GM21423 (cell line): ENCODE measurements around the gene SEC31A.

ENCODE experiments used
- ATAC-seq: cut with Tn5 transposase; IDR thresholded peaks from one replicate; pipeline ENCODE4 v1.9.1; 2021; ENCODE audit warnings: mild to moderate bottlenecking, moderate library complexity; ENCODE audit not compliant: unreplicated experiment

SEC31A gene

DNA sequence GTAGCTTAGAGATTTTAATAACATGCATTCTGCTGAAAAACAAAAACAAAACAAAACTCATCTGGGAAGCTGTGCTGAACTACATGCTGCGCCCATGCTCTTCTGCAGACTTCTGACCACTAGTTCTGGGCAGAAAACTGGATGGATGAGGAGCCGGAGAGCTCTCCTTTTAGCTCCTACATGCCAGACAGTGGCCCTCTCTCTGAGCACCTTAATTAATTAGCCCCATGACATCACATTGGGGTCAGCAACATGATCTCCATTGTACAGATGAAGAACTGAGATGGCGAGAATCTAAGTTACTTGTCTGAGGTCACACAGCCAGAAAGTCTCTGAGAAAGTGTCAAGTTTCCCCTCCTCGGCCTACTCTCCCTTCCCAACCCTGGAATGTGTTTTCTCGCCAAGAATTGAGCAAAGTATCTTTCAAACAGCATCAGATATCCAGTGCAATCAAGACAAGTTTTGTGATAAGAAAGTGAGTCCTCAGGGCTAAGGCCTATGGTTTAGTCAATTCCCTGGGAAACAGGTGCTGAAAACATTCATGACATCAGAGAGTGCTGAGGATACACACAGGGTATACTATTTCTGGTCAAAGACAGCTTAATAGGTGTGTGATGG lies 113.9 kb downstream of the SEC31A start:
- no peak for ATAC-seq

DNA sequence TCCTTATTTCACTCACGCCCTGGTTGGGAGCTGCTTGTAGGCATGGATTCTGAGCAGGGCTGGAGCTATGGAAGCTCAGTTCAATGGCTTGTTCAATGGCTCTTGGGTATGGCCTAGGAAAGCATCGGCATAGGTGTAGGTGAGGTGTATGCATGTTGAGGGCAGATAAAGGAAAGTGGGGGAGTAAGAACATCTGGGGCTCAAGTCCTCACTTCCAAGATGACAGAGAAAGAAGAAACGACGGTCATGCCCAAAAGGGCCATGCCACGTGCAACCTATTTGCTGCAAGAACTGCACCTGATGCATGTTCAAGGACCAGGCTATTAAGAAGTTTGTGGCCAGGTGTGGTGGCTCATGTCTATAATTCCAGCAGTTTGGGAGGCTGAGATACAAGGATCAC lies 115.7 kb downstream of the SEC31A start:
- ATAC-seq: no peak

DNA sequence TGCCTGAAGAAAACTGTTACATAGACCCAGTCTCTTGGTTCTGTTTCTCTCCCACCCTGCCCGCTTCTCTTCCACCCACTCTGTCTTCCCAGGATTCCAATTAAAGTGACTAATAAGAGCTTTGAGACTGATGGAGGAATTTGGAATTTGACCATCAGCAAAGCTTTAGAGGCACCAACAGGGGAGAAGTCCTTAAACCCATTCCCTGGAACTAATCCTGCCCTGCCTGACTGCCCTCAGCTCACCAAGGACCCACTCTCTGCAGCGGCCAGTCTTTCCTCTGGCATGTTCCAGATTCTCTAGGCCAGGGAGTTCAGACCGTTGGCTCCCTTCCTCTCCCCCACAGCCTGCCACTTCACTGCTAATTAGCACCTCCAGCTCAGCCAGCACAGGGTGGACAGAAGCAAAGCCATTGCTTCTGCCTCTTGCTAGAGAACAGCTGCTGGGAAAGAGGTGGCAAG lies 116.2 kb downstream of the SEC31A start:
- no peak for ATAC-seq

DNA sequence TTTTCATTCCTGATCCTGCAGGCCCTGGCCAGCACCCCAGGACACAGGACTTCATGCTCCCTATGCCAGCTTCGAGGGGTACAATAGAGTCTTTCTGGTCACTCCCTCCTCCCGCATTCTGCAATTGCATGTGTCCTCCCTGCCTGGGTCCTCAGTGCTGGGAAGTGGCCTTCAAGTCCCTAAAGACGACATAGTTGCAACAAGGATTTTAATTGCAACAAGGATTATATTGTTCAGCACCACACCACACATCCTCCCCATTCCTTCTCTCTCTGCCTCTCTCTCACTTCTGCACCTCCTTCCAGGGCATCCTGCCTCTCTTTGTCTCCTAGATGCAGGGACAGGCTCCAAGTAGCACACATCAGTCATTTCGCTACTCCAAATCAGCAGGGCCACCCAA lies 117.9 kb downstream of the SEC31A start:
- ATAC-seq: no peak

DNA sequence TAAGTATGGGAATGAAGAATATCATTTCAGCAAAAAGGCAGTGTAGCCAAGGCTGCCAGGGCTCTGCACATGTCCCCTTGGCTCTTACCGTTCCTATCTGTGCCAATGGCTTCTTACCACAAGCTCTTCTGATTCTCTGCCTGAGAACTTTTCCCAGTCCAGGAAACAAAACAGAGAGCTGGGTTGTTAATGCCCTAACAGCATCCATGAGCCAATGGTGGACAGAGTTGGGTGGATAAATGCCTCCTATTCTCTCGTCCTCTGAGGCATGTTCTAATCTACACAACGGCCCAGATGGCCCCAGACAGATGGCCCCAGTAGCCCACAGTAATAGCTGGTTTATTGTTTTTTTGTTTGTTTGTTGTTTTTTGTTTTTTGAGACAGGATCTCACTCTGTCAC lies 120.3 kb downstream of the SEC31A start:
- no peak for ATAC-seq
